ENCODE measurements around the gene AFF4. TPM values are rescaled to one million over a fixed set of nuclear protein-coding genes. Genes with fewer than 3 reads are reported as not detected.

The AFF4 gene
- total RNA-seq, 1 experiment from 2014 or later, result 85.3 TPM

DNA sequence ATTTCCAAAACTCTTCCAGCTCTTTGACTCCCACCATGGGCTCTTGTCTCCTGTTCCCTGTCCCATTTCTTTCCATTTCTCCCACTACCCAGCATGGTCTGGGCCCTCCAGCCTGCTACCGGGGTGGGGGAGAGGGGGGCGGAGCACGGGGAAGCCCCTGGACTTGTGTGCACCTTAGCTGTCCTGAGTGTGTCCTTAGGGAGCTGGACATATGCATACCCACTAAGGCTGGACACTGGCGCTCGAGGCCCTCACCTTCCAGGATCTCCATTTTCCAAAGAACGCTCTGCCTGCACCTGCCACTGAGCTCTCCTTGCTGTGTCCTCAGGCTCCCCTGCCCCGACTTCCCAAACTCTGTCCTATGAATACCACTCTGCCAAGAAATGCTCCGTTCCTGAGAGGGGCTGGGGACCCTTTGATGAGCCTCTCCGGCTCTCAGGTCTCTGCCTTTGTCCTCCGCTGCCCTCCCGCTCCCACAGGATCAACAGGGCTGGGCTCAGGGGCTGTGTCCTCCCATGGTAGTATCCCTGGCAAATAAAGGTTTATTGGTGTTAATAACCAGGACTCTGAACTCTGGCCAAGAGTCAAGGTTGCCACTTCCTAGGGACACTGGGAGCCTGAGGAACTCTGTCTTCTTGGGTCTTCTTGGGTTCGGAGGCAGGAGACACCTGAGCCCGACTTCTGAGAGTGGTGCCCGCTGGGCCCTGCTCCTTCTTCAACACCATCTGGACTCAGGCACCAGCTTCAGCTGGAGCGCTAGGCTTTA lies 132.2 kb downstream of the AFF4 start:
- TF ChIP-seq EZH2 (IDR thresholded peaks at IDR 0.05; ENCODE audit: borderline replicate concordance, low read depth, low read length, poor library complexity, severe bottlenecking) (no peak), CTCF (conservative IDR thresholded peaks at IDR 0.05; ENCODE audit: low read depth, low read length) (no peak)
- H3K4me1 ChIP-seq (ENCODE audit: insufficient read depth, low read length, poor library complexity, severe bottlenecking), result peaks cover 2% of the 10 kb centered on the region
- no peaks in the 10 kb centered on the region for H3K9me3 ChIP-seq (ENCODE audit: low read depth, low read length, poor library complexity, severe bottlenecking)
- intact Hi-C loops (cut with micrococcal nuclease; ENCODE audit: unreplicated experiment), result loop anchor here (2.0 kb wide), 1 partner anchor 52 kb away; no protein-coding TSS in a partner anchor
- CTCF ChIA-PET, result no interaction called here
- peak overlapping the region; percentile 56 for H3K4me3 ChIP-seq (ENCODE audit: low read depth, low read length, poor library complexity, severe bottlenecking)
- no TSS peak for BruUV-seq (replicated peaks)
- POLR2A ChIA-PET (ENCODE audit: low non-redundant PET), result no interaction called here
- H3K27me3 ChIP-seq (replicated peaks; ENCODE audit: insufficient read depth, low read depth, low read length, poor library complexity), result peaks cover 9% of the 10 kb centered on the region
- no peak for DNase-seq (ENCODE audit: low spot score)
- no peak overlapping the region for H3K27ac ChIP-seq (ENCODE audit: low read depth, low read length, poor library complexity, severe bottlenecking)
- H3K36me3 ChIP-seq (ENCODE audit: insufficient read depth, low read length, poor library complexity, severe bottlenecking), result no peaks in the 10 kb centered on the region

DNA sequence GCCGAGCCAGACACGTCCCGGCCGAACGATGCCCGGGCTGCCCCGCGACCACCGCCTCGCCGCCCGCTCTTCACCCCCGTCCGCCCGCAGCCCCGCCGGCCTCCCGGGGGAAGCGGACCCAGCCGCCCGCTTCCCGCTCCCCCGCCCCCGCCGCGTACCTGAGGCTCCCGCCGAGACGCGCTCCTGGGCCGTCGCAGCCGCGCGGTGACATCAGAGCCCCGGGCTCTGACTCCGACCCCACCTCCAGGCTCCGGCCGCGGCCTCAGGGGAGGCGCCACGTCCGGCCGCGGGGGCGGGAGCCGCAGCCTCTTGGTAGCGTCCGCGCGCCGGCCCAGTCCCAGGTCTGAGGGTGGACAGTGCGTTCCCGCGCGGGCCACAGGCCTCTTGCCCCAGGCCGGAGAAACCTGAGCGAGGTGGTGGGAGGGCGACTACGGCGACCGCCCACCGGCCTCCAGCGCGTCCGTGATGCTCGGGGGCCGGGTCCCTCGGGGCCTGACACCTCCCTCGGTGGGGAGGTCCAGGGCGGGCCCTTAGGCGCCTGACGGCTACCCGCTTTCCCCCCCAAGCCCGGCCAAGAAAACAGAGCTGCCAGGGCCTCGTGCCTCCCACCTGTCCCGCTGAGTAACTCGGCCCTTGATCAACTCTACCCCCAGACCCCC lies 132.9 kb downstream of the AFF4 start, which contains the start of gene SHROOM1:
Gene SHROOM1 (minus strand): TSS at position 212 of the 659 bp plus-strand sequence. CDS start 4,507 bp downstream, outside the sequence.
- Histone ChIP-seq H3K9me3 (ENCODE audit: low read depth, low read length, poor library complexity, severe bottlenecking) (no peaks in the 10 kb centered on the region), H3K4me3 (ENCODE audit: low read depth, low read length, poor library complexity, severe bottlenecking) (peak within 1 kb of the TSS; percentile 56), H3K27ac (ENCODE audit: low read depth, low read length, poor library complexity, severe bottlenecking) (no peak within 1 kb of the TSS), H3K36me3 (ENCODE audit: insufficient read depth, low read length, poor library complexity, severe bottlenecking) (no peaks in the 10 kb centered on the region), H3K27me3 (replicated peaks; ENCODE audit: insufficient read depth, low read depth, low read length, poor library complexity) (peaks cover 9% of the 10 kb centered on the region), H3K4me1 (ENCODE audit: insufficient read depth, low read length, poor library complexity, severe bottlenecking) (peaks cover 2% of the 10 kb centered on the region)
- TF ChIP-seq CTCF (conservative IDR thresholded peaks at IDR 0.05; ENCODE audit: low read depth, low read length) (no peak), EZH2 (IDR thresholded peaks at IDR 0.05; ENCODE audit: borderline replicate concordance, low read depth, low read length, poor library complexity, severe bottlenecking) (no peak)
- no peak for DNase-seq (ENCODE audit: low spot score)
- intact Hi-C loops (cut with micrococcal nuclease; ENCODE audit: unreplicated experiment), result loop anchor here (2.0 kb wide), 1 partner anchor 52 kb away; no protein-coding TSS in a partner anchor
- BruUV-seq (replicated peaks), result no TSS peak
- POLR2A ChIA-PET (ENCODE audit: low non-redundant PET), result no interaction called here
- CTCF ChIA-PET, result interaction anchor here (1.5 kb wide), 1 partner anchor 11 kb away, joined by 5 read pairs; no protein-coding TSS in a partner anchor

- Histone ChIP-seq H3K36me3 (ENCODE audit: insufficient read depth, low read length, poor library complexity, severe bottlenecking) (no peaks in the 10 kb centered on the region), H3K4me3 (ENCODE audit: low read depth, low read length, poor library complexity, severe bottlenecking) (peak overlapping the region; percentile 56), H3K27me3 (replicated peaks; ENCODE audit: insufficient read depth, low read depth, low read length, poor library complexity) (peaks cover 9% of the 10 kb centered on the region), H3K9me3 (ENCODE audit: low read depth, low read length, poor library complexity, severe bottlenecking) (no peaks in the 10 kb centered on the region), H3K27ac (ENCODE audit: low read depth, low read length, poor library complexity, severe bottlenecking) (no peak overlapping the region), H3K4me1 (ENCODE audit: insufficient read depth, low read length, poor library complexity, severe bottlenecking) (peaks cover 2% of the 10 kb centered on the region)
- ChIA-PET CTCF (interaction anchor here (1.5 kb wide), 1 partner anchor 10 kb away, joined by 5 read pairs; no protein-coding TSS in a partner anchor), POLR2A (ENCODE audit: low non-redundant PET) (no interaction called here)
- TF ChIP-seq EZH2 (IDR thresholded peaks at IDR 0.05; ENCODE audit: borderline replicate concordance, low read depth, low read length, poor library complexity, severe bottlenecking) (no peak), CTCF (conservative IDR thresholded peaks at IDR 0.05; ENCODE audit: low read depth, low read length) (peak; percentile 85)
- BruUV-seq (replicated peaks), result no TSS peak
- peak; percentile 73 for DNase-seq (ENCODE audit: low spot score)
- intact Hi-C loops (cut with micrococcal nuclease; ENCODE audit: unreplicated experiment), result loop anchor here (2.0 kb wide), 1 partner anchor 53 kb away; no protein-coding TSS in a partner anchor
Measured at GRCh38 chr5:132829742-132830435, 133.5 kb downstream of the AFF4 start.

All from A673 (cell line).